Measurements from ENCODE around the gene YWHAE.
"Not testable (repeated sequence)": the region's sequence is repeated elsewhere in the genome, so short reads cannot be mapped to it uniquely, and the experiment has no call there.

Gene YWHAE

DNA sequence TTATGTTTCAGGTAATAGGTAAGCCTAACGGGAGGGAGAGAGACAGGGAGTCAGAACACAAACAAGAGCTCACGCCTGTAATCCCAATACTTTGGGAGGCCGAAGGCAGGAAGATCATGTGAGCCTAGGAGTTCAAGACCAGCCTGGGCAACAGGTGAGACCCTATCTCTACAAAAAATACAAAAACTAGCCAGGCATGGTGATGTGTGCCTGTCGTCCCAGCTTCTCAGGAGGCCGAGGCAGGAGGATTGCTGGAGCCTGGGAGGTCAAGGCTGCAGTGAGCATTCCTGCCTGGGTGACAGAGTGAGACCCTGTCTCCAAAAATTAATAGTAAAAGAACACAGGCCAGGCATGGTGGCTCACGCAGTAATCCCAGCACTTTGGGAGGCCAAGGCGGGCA lies 27.4 kb downstream of the YWHAE start:
- DNase-seq, result no peak

DNA sequence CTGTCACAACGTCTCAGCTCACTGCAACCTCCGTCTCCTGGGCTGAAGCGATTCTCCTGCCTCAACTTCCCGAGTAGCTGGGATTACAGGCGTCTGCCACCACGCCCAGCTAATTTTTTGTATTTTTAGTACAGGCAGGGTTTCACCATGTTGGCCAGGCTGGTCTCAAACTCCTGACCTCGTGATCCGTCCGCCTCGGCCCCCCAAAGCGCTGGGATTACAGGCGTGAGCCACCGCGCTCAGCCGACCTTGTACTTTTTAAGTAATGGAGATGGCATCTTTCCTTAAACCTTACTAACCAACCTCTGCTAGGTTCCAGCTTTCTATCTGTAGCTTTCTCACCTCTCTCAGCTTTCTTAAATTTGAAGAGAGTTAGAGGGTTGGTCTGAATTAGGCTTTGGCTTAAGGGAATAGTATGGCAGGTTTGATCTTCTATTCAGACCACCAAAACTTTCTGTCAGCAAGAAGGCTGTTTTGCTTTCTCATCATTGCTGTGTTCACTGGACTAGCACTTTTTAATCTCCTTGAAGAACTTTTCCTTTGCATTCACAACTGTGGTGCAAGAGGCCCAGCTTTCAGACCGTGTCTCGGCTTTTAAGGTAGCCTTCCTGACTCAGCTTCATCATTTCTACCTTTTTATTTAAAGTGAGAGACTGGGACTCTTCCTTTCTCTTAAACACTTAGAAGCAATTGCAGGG lies 28.0 kb downstream of the YWHAE start:
- DNase-seq, result no peak

DNA sequence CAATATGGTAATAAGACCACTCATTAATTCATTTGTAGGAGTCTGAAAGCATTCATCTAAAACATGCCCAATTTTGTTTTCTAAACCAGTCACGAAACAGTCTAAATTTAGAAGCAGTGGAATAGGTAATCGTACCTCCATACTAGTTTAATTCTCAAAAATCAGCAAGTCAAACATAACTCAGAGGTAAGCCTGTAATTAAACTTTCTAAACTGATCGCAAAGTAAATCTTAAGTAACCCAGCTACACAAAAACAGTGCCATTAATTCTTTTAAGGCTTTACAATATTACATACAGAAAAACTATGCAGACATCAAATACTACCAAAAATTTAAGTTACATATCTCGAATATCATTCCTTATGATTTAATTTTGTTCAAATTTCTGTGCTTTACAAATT lies 31.4 kb downstream of the YWHAE start:
- no peak for DNase-seq

DNA sequence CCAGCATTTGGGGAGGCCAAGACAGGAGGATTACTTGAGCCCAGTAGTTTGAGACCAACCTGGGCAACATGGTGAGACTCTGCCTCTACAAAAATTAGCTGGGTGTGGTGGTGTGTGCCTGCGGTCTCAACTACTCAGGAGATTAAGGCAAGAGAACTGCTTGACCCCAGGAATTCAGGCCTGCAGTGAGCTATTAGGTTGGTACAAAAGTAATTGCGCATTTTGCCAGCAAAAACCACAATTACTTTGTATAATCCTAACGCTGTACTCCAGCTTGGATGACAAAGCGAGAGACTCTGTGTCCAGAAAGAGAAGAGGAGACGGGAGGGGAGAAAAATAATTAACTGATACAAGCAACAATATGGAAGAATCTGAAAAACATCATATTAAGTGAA lies 32.7 kb downstream of the YWHAE start:
- peak; percentile 21 for DNase-seq

DNA sequence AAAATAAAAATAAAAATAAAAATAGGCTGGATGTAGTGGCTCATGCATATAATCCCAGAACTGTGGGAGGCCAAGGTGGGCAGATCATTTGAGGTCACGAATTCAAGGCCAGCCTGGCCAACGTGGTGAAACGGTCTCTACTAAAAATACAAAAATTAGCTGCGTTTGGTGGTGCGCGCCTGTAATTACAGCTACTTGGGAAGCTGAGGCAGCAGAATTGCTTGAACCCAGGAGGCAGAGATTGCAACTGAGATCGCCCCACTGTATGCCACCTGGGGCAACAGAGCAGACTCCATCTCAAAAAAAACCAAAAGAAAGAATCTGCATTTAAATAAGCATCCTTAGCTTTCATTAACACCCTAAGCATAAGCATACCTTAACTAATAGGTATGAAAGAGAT lies 33.8 kb downstream of the YWHAE start:
- no peak for DNase-seq

DNA sequence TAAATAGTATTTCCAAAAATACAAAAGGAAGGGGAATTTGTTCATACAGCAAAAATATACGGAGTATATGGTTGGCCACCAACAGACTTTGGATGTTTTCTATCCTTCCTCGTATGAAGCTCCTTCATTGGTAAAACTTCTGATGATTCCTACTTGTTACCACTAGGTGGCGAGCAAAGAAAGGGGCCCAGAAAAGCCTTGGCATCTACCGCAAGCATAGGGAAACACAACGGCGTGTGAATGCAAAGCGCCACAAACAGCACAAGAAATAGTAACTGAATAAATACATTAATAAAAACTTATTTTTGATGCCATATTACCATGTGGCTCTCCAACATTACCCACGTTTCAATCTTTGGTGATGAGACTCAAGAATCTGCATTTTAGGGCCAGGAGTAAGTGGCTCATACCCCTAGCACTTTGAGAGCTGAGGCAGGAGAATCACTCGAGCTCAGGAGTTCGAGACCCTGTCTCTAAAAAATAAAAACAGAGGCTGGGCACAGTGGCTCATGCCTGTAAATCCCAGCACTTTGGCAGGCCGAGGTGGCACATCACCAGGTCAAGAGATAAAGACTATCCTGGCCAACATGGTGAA lies 34.5 kb downstream of the YWHAE start:
- DNase-seq, result peak; percentile 77

DNA sequence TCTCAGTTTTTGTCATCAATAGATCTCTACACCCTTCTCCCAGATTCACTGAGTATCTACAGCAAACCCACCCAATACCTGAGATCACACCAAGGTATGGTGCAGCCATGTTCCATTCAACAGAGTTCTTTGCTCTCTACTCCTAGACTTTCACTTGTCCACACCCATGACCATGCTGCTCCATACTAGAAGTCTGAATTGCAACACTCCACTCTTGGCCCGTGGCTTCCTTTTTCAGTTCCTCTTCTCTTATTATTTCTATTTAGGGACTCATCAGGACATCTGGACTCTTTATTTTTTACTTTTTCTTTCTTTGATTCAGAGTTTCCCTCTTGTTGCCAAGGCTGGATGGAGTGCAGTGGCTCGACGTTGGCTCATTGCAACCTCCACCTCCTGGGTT lies 37.1 kb downstream of the YWHAE start:
- DNase-seq, result no peak

DNA sequence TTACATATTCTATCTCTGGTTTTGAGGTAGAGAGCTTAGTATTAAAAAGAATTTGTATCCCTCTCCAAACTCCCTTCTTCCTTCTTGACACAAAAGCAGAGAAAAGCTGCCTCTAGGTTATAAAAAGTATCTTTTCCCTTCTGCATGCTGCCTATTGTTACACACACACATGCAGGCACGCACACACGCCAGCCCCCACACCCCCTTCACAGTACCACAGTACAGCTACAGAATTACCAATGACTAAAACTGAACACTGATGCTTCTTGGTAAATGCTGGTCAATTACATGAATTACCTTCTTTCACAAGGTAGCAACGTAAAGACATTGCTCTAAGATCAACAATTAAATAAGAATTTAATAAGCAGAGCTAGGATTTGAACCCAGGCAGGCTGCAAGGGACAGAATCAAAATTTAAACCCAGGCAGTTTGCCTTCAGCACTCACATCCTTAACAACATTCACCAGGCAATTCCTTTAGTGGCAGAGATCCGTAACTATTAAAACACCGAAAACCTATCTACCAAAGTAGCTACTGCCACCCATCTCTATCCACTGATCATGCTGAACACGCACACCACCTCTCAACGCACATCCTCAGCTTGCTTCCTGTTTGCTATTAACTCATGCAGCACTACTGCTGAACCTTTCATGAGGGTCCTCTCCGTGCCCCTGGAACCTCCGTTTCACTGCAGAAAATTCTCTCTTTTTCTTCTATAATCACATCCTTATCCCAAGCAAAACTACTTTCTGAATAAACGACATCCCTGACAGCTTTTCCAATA lies 37.8 kb downstream of the YWHAE start:
- no peak for DNase-seq

DNA sequence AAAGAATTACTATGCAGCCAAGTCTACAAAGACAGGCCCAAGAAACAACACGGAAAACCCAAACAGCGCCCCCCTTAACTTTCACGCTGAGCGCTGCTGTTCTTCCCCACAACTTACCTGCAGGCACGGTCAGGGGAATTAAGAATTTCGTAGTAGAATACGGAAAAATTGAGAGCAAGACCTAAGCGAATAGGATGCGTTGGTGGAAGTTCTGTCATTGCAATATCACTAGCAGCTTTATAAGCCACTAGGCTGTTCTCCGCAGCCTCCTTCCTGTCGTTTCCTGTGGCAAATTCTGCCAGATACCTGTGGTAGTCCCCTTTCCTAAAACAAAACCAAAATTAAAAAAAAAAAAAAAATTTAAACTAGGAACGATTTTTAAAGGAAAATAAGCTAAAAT lies 39.0 kb downstream of the YWHAE start:
- DNase-seq, result no peak

DNA sequence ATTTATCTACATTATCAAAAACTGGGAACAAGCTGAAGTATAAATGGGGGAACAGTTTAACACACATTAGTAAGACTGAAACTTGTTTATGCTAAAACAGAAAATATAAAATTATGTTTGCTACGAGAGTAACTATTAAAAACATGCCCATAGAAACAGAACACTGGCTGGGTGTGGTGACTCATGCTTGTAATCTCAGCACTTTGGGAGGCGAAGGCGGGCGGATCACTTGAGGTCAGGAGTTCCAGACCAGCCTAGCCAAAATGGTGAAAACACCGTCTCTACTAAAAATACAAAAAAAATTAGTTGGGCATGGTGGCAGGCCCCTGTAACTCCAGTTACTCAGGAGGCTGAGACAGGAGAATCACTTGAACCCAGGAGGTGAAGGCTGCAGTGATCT lies 39.7 kb downstream of the YWHAE start:
- peak; percentile 36 for DNase-seq

DNA sequence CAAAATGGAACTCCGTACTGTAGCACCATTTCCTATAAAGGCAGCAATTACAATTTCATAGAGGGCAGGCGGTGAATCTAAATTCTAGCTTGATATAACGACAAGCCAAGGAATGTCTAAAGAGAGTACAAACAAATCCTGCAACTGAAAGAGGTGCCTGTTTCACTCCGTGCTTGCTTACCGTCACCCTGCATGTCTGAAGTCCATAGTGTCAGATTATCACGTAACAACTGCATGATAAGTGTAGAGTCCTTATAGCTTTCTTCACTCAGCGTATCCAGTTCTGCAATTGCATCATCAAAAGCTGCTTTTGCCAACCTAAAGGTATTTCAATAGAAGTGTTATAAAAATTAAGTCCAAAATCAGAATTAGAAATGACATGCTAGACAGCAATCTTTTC lies 46.0 kb downstream of the YWHAE start:
- DNase-seq, result no peak

DNA sequence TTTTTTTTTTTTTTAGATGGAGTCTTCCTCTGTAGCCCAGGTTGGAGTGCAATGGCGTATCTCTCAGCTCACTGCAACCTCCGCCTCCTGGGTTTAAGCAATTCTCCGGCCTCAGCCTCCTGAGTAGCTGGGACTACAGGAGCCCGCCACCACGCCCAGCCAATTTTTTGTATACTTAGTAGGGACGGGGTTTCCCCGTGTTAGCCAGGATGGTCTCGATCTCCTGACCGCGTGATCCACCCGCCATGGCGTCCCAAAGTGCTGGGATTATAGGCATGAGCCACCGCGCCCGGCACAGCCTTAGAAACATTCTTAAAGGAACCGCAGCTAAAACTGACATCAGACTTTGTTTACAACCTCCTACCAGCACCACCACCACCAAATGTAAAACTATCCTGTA lies 47.5 kb downstream of the YWHAE start:
- DNase-seq, result not testable (repeated sequence)

DNA sequence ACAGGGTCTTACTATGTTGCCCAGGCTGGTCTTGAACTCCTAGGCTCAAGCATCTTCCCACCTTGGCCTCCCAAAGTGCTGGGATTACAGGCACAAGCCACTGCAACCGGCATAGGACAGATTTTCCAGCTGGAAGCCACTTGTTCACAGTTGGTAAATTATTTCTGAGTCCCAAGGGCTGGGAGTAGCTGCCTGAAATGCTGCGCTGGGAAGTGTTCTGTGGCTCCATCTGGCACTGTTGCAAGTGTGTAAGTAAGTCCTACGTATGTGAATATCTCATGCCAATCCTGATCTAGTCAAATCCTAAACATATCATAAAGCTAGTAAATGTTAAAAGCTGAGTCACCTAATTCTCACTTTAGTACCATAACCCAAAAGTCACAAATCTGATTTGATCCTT lies 48.1 kb downstream of the YWHAE start:
- DNase-seq, result no peak

DNA sequence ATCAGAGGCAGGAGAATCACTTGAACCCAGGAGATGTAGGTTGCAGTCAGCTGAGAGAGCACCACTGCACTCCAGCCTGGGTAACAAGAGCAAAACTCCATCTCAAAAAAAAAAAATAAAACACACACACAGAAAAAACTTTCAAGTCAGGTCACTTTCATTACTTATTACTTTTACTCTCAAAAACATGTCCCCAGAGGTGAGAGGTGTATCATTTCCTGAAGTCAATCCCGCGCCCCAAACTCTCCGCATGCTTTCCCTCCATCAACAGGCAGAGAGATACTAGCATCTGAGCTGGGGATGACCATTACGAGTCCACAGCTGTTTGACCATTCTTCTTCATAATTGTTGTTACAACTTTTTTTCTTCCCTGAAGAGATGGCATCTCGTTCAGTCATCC lies 48.7 kb downstream of the YWHAE start:
- no peak for DNase-seq

DNA sequence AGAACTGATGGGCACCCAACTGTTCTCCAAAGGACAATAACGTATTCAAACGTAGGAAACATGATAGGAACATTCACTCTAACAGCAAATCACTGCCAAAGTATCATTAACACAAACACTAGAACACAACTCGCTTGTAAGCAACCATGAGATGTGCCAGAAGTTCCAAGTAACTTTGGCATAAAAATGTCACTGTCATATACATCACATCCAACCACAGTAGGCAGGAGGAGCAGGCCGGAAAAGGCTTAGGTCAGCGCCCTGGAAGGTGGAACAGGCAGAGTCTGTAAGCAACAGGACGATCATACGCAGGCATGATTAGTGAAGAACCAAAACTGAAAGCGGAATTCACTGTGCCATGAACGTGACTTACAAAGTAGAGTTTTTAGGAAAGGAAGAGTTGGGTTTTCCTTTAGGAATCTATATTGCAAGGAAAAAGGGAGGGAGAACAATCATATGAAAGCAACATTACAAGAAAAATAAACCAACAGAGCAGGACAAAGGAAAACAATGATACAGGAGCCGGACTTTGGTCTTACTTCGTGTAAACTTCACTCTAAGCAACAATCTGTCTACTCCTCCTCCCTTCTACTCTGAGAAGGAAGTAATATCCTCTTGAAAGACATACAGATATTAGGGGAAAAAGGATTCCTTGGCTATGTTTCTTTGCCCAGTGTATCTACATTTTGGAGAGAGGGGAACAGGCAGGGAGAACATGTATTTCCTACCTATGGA lies 52.3 kb downstream of the YWHAE start:
- DNase-seq, result no peak

DNA sequence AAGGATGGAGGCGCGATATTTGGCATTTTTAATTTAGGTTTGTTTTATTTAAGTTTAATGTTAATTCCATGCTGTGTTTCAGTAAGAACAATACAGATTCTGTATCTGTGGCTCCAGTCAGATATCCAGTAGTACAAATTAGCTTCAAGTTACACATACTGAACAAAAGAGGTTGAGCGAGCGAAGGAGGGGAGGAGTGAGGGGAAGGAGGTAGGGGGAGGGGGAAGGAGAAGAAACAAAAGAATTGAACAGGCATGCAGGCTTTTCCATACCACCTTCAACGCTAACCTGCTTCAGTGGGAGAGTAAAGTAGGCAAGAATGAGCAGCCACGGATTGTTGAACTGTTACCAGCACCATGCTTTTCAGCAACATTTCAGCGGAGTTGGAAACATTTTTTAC lies 55.5 kb downstream of the YWHAE start:
- no peak for DNase-seq

DNA sequence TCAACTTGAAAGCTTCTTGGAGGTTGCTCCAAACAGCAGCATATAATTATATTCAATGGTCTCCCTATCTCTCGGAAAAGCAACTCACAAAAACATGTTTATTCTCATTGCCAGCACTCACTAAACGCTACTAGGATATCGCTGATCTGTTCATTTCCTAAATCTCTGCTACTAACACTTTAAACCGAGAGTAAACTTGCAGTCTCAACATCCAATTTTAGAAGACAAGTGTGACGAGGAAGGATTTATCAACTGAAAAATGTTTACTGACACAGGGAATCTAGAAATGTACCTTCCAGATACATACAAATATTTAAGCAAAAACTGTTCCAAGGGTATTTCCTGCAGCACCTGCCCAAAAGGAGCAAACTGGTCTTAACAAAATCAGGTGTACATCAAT lies 56.5 kb downstream of the YWHAE start:
- no peak for DNase-seq

DNA sequence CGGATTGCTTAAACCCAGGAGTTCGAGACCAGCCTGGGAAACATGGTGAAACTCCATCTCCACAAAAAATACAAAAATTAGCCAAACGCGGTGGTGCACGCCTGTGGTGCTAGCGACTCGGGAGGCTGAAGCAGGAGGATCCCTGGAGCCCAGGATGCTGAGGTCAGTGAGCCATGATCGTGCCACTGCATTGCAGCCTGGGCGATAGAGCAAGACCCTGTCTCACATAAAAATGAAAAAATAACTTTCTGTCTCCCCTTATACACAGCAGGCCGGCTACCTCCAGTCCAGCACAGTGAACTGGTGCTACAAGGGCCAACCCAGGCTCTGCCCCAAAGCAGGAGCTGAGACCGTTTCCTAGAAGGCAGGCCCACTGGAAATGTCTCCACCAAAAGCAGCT lies 59.7 kb downstream of the YWHAE start:
- DNase-seq, result no peak

DNA sequence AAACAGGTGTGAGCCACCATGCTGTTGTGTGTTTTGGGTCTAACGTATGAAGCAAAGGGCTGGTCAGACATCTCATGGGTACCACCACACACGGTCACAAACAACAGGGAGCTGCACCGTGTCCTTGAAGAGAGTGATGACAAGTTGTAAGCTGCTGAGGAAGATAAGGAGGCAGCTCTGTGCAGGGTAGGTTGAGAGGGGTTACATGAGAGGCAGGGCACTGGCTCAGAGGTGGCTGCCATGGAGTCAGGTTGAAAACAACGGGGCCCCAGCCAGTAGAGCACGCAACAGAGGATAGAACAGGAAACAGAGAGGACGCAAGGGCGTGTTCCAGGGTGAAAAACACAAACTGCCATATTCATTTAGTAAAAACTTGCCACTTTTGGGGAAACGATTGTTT lies 68.3 kb downstream of the YWHAE start:
- DNase-seq, result no peak

DNA sequence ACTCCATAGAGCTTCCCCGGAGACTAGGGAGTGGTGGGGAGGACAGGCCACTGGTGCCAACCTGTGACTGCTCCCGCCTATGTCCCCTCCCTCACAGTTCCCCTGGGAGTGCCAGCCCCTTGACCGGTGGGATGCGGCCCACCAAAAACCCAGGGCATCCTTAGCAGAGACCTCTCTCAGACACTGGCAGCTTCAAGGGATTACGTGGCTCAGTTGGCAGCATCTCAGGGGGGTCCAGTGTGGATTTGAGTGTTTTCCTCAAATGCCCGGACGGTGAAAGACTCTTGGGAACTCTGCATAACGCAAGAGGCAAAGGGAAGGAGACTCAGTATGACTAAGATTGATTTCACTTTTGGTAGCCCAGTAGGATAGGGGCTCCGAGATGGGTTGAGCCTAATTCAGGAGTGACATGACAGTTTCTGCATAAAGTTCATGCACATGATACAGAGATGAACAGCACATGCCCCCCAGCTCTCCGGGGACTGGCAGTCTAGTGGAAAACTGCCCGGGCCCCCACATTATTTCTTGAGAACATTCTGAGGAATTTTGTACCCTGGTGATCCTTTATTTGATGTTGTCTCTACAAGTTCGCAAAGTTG lies 70.2 kb downstream of the YWHAE start:
- DNase-seq, result no peak

DNA sequence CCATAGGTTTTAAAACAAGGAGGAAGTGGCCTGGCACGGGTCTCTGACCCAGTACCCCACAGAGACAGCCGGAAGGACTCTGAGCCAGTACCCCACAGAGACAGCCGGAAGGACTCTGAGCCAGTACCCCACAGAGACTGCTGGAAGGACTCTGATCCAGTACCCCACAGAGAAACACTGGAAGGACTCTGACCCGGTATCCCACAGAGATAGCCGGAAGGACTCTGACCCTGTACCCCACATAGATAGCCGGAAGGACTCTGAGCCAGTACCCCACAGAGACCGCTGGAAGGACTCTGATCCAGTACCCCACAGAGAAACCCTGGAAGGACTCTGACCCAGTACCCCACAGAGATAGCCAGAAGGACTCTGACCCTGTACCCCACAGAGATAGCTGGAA lies 71.6 kb downstream of the YWHAE start:
- no peak for DNase-seq

DNA sequence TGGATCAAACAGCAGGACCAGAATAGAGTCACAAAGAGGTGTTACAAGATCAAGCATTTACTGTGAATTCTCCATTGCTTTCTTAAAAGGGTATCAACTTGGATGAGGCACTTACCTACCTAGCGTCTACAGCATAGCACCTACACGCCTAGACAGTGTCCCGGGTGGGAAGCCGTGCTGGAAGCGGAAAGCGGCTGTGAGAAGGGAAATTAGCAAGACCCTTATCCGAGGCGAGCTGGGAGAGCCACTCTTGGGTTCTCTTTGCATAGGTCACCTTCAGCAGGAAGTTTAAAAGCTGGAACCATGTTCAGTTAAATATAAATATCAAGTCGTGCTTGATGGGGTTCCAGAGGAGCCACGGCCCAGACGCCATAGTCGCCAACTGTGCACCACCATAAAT lies 74.3 kb downstream of the YWHAE start:
- no peak for DNase-seq

DNA sequence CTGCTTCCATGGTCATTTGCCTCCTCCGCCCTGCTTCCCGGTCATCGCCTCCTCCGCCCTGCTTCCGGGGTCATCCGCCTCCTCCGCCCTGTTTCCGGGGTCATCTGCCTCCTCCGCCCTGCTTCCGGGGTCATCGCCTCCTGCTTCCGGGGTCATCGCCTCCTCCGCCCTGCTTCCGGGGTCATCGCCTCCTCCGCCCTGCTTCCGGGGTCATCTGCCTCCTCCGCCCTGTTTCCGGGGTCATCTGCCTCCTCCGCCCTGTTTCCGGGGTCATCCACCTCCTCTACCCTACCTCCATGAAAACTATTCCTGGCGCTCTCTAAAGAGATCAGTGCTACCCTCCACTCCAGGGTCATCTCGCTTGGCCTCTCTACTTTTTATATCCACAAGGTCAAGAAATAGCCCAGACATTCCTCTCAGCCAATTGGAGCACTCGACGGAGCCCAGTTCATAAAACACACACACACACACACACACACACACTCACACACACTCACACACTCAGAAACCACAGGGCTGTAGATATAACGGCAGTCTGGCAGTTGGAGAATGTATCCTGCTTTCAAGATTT lies 75.7 kb downstream of the YWHAE start:
- no peak for DNase-seq

Measured in fibroblast of skin of right biceps (primary cell).